Liver (tissue), 9 donors: Measurements from ENCODE around the gene SLIT3. TPM values are rescaled to one million over a fixed set of nuclear protein-coding genes. Genes with fewer than 3 reads are reported as not detected.

Source experiments
- DNase-seq: peaks from one replicate; pipeline ENCODE4 v3.0.0-alpha.2; 2017; ENCODE audit warnings: low spot score
- H3K27ac ChIP-seq, 2 donors: one replicate each; pipeline ENCODE4 v1.7.0; 2013; ENCODE audit warnings: inconsistent platforms in 2 of 2, low read length in 2 of 2, control low read depth in 1 of 2, low read depth in 1 of 2, mild to moderate bottlenecking in 1 of 2
- H3K27me3 ChIP-seq, 4 donors: one replicate each; pipeline versions ENCODE4 v1.6.1 to v1.7.0; 2013; ENCODE audit warnings: low read length in 3 of 4, inconsistent platforms in 1 of 4, mild to moderate bottlenecking in 1 of 4, moderate library complexity in 1 of 4; ENCODE audit not compliant: control insufficient read depth in 4 of 4, insufficient read depth in 4 of 4
- H3K36me3 ChIP-seq, 4 donors: one replicate each; pipeline versions ENCODE4 v1.6.1 to v1.7.0; 2013; ENCODE audit warnings: low read length in 3 of 4, mild to moderate bottlenecking in 3 of 4, low read depth in 1 of 4, moderate library complexity in 1 of 4; ENCODE audit not compliant: control insufficient read depth in 4 of 4, insufficient read depth in 3 of 4
- H3K4me1 ChIP-seq, 4 donors: one replicate each; pipeline versions ENCODE4 v1.6.1 to v1.7.0; 2013; ENCODE audit warnings: low read length in 3 of 4, mild to moderate bottlenecking in 3 of 4, moderate library complexity in 1 of 4; ENCODE audit not compliant: control insufficient read depth in 4 of 4, insufficient read depth in 4 of 4
- H3K4me3 ChIP-seq, 3 donors: one replicate each; pipeline versions ENCODE4 v1.6.1 to v1.7.0; 2013; ENCODE audit warnings: low read length in 3 of 3, control low read depth in 1 of 3, low read depth in 1 of 3, mild to moderate bottlenecking in 1 of 3
- H3K9ac ChIP-seq, 2 donors: one replicate each; pipeline ENCODE4 v1.7.0; 2013; ENCODE audit warnings: low read length in 2 of 2, mild to moderate bottlenecking in 2 of 2, moderate library complexity in 2 of 2, control low read depth in 1 of 2, low read depth in 1 of 2
- H3K9me3 ChIP-seq, 4 donors: one replicate each; pipeline versions ENCODE4 v1.6.1 to v1.7.0; 2013; ENCODE audit warnings: low read length in 3 of 4; ENCODE audit not compliant: control insufficient read depth in 4 of 4
- EGR1 ChIP-seq, 2 donors: IDR thresholded peaks; 2 replicates each; pipeline ENCODE4 v1.6.1; 2016 to 2018; ENCODE audit warnings: antibody characterized with exemption in 2 of 2, low read depth in 2 of 2
- FOXA1 ChIP-seq: IDR thresholded peaks from 2 replicates; pipeline ENCODE4 v1.6.1; 2016; ENCODE audit warnings: antibody characterized with exemption
- FOXA2 ChIP-seq: IDR thresholded peaks from 2 replicates; pipeline ENCODE4 v1.6.1; 2016; ENCODE audit warnings: antibody characterized with exemption
- GABPA ChIP-seq, 2 donors: IDR thresholded peaks in 1 of 2; conservative IDR thresholded peaks in 1 of 2; 2 replicates each; pipeline ENCODE4 v1.6.1; 2016; ENCODE audit warnings: antibody characterized with exemption in 2 of 2, mild to moderate bottlenecking in 1 of 2, moderate library complexity in 1 of 2
- HNF4A ChIP-seq, 2 donors: conservative IDR thresholded peaks; 2 replicates each; pipeline ENCODE4 v1.6.1; 2016; ENCODE audit warnings: antibody characterized with exemption in 2 of 2, mild to moderate bottlenecking in 2 of 2
- HNF4G ChIP-seq: IDR thresholded peaks from 2 replicates; pipeline ENCODE4 v1.6.1; 2016; ENCODE audit warnings: antibody characterized with exemption
- JUND ChIP-seq, 2 donors: IDR thresholded peaks; 2 replicates each; pipeline ENCODE4 v1.6.1; 2016; ENCODE audit warnings: antibody characterized with exemption in 2 of 2
- MAX ChIP-seq: IDR thresholded peaks from 2 replicates; pipeline ENCODE4 v1.6.1; 2016; ENCODE audit warnings: antibody characterized with exemption
- RAD21 ChIP-seq, 2 donors: IDR thresholded peaks; 2 replicates each; pipeline ENCODE4 v1.6.1; 2016; ENCODE audit warnings: antibody characterized with exemption in 2 of 2, mild to moderate bottlenecking in 2 of 2
- REST ChIP-seq: IDR thresholded peaks from 2 replicates; pipeline ENCODE4 v1.6.1; 2016; ENCODE audit warnings: antibody characterized with exemption, mild to moderate bottlenecking
- RXRA ChIP-seq, 2 donors: IDR thresholded peaks; 2 replicates each; pipeline ENCODE4 v1.6.1; 2017 to 2018; ENCODE audit warnings: antibody characterized with exemption in 2 of 2, mild to moderate bottlenecking in 1 of 2
- SP1 ChIP-seq: IDR thresholded peaks from 2 replicates; pipeline ENCODE4 v1.6.1; 2018; ENCODE audit warnings: antibody characterized with exemption, mild to moderate bottlenecking
- TAF1 ChIP-seq: conservative IDR thresholded peaks from 2 replicates; pipeline ENCODE4 v1.6.1; 2016; ENCODE audit warnings: antibody characterized with exemption, mild to moderate bottlenecking
- YY1 ChIP-seq: IDR thresholded peaks from 2 replicates; pipeline ENCODE4 v1.6.1; 2016; ENCODE audit warnings: antibody characterized with exemption, mild to moderate bottlenecking
- ZBTB33 ChIP-seq: IDR thresholded peaks from 2 replicates; pipeline ENCODE4 v1.6.1; 2016; ENCODE audit warnings: antibody characterized with exemption
- WGBS: extraction: QIAGEN DNeasy Blood & Tissue Kit; methylation state at CpG from one replicate; pipeline ENCODE4 v1.1.7; 2013; 5-methylcytosine and 5-hydroxymethylcytosine counted together
- polyA plus RNA-seq, 2 donors: library from polyadenylated mRNA; stranded (reverse) in 1 of 2; unstranded in 1 of 2; fragments of 200-250 nt in 1 of 2; fragments of >200 nt in 1 of 2; fragmentation: Nextera tagmentation in 1 of 2; extraction: Ambion mirVana in 1 of 2; gene quantifications; one replicate each; pipeline versions ENCODE4 v1.2.1 to v1.2.3, GENCODE V29; 2013 to 2015
- total RNA-seq, 2 donors: library from RNA; depleted of rRNA; stranded (reverse); fragments of >200 nt; gene quantifications; one replicate each; pipeline ENCODE4 v1.2.3, GENCODE V29; 2014
- TF ChIP-seq, protein P1 (sequence below): fragments of 150-350 bp; IDR thresholded peaks from 2 replicates; pipeline ENCODE4 v1.5.1; 2017; ENCODE audit warnings: improper control_type of control experiment, low read depth, low read length; ENCODE audit not compliant: missing input control
- TF ChIP-seq, protein P2 (sequence below): IDR thresholded peaks from 2 replicates; pipeline ENCODE4 v1.6.1; 2016; ENCODE audit warnings: antibody characterized with exemption
- donor health status: healthy.
- donor health status: healthy.
- donor health status: healthy.
- donor health status: healthy.
- donor health status: healthy.

SLIT3 gene
- total and polyA plus RNA-seq, 4 donors = 0.61 to 1.3 (median 0.91) TPM

DNA sequence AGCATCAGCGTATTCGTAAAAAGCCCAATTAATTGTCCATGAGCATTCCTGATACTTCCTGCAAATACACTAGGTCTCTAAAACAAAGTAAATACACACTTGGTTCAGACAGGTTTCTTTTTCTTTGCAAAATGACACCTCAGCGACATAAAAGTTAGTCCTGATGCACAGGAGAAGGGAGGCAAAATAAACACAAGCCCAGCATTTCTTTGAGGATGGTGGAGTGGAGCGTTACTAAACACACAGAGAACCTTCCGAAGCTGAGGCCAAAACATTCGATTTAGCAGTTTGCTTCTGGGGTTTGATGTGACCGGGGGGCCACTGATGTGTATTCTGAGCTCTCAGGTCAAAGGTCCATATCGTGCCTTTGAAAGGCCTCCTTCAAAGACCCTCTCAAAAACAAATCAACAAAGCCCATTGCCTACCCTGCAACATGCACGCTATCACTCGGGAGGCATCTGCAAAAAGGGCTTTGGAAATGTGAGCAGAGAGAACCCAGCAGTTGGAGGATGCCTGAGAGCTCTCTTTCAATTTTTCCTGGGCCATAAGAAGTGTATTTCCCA is 453.3 kb downstream of the SLIT3 start:
- TF ChIP-seq JUND (IDR thresholded peaks at IDR 0.05) = no peak
- no peak for TF ChIP-seq GABPA (IDR thresholded peaks at IDR 0.05 in 1 of 2, conservative IDR thresholded peaks at IDR 0.05 in 1 of 2)
- TF ChIP-seq, protein P1, sequence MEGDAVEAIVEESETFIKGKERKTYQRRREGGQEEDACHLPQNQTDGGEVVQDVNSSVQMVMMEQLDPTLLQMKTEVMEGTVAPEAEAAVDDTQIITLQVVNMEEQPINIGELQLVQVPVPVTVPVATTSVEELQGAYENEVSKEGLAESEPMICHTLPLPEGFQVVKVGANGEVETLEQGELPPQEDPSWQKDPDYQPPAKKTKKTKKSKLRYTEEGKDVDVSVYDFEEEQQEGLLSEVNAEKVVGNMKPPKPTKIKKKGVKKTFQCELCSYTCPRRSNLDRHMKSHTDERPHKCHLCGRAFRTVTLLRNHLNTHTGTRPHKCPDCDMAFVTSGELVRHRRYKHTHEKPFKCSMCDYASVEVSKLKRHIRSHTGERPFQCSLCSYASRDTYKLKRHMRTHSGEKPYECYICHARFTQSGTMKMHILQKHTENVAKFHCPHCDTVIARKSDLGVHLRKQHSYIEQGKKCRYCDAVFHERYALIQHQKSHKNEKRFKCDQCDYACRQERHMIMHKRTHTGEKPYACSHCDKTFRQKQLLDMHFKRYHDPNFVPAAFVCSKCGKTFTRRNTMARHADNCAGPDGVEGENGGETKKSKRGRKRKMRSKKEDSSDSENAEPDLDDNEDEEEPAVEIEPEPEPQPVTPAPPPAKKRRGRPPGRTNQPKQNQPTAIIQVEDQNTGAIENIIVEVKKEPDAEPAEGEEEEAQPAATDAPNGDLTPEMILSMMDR = no peak
- no peak for TF ChIP-seq TAF1
- no peak for TF ChIP-seq FOXA2
- TF ChIP-seq RXRA (IDR thresholded peaks at IDR 0.05) = no peak
- TF ChIP-seq REST = no peak
- no peak for TF ChIP-seq YY1
- TF ChIP-seq HNF4G = no peak
- Histone ChIP-seq H3K9ac (no peak overlapping the region), H3K4me1 (no peaks in the 10 kb centered on the region), H3K27me3 (peaks cover 0 to 11% (median 4%) of the 10 kb centered on the region in 4 donors), H3K4me3 (no peak overlapping the region), H3K27ac (no peak overlapping the region), H3K36me3 (no peaks in the 10 kb centered on the region), H3K9me3 (no peaks in the 10 kb centered on the region)
- WGBS = 52% methylated on average over 10 of the region's 10 CpGs
- no peak for DNase-seq

GRCh38 chr5:168844922-168845296 is 456.0 kb downstream of the SLIT3 start:
- Histone ChIP-seq H3K36me3 (no peaks in the 10 kb centered on the region), H3K27me3 (peaks cover 0 to 8% (median 3%) of the 10 kb centered on the region in 4 donors), H3K4me1 (no peaks in the 10 kb centered on the region), H3K27ac (no peak overlapping the region), H3K9me3 (no peaks in the 10 kb centered on the region), H3K9ac (no peak overlapping the region), H3K4me3 (no peak overlapping the region)
- 68% methylated on average over 8 of the region's 8 CpGs for WGBS
- DNase-seq = no peak
- TF ChIP-seq JUND (IDR thresholded peaks at IDR 0.05) (no peak), FOXA1 (no peak), REST (no peak), MAX (no peak), RXRA (IDR thresholded peaks at IDR 0.05) (no peak), HNF4G (no peak), HNF4A (conservative IDR thresholded peaks at IDR 0.05) (no peak), EGR1 (IDR thresholded peaks at IDR 0.05; ENCODE audit: low read depth in 2 of 2) (no peak), ZBTB33 (no peak), YY1 (no peak), RAD21 (IDR thresholded peaks at IDR 0.05) (no peak), SP1 (no peak), GABPA (IDR thresholded peaks at IDR 0.05 in 1 of 2, conservative IDR thresholded peaks at IDR 0.05 in 1 of 2) (no peak), FOXA2 (no peak)
- TF ChIP-seq, protein P2, sequence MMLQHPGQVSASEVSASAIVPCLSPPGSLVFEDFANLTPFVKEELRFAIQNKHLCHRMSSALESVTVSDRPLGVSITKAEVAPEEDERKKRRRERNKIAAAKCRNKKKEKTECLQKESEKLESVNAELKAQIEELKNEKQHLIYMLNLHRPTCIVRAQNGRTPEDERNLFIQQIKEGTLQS = no peak
